ENCODE results near the gene ZNF787. TPM values are rescaled to one million over a fixed set of nuclear protein-coding genes. Genes with fewer than 3 reads are reported as not detected.

ZNF787 gene
- total and polyA plus RNA-seq, 3 donors from 2014 or later = 22.3 to 41.4 (median 35.7) TPM

GRCh38 chr19:56091751-56092546, 29.1 kb downstream of the ZNF787 start:
- 67 to 68% methylated on average over 36 to 38 of the region's 38 CpGs for WGBS, 2 donors
- DNase-seq = no peak
- Histone ChIP-seq H3K27ac (no peak overlapping the region), H3K4me3 (peak overlapping the region in 1 of 2 donors; percentile 47), H3K9me3 (no peaks in the 10 kb centered on the region), H3K36me3 (ENCODE audit: low read depth, missing control alignments) (no peaks in the 10 kb centered on the region), H3K4me1 (no peaks in the 10 kb centered on the region), H3K27me3 (no peaks in the 10 kb centered on the region)
- intact Hi-C loops (cut with DNase I; ENCODE audit: low total_unique reads) = no loop called here
- TF ChIP-seq CTCF (IDR thresholded peaks at IDR 0.05) (no peak), POLR2A (IDR thresholded peaks at IDR 0.05) (no peak)

- 54 to 72% methylated on average over 10 of the region's 10 CpGs for WGBS, 2 donors
- DNase-seq = no peak
- no peak overlapping the region for H3K4me3 ChIP-seq
- intact Hi-C loops (cut with DNase I; ENCODE audit: low total_unique reads) = no loop called here
- TF ChIP-seq POLR2A (IDR thresholded peaks at IDR 0.05) (no peak), CTCF (IDR thresholded peaks at IDR 0.05) (no peak)
- no peaks in the 10 kb centered on the region for H3K9me3 ChIP-seq
- no peaks in the 10 kb centered on the region for H3K4me1 ChIP-seq
- H3K36me3 ChIP-seq (ENCODE audit: low read depth, missing control alignments) = no peaks in the 10 kb centered on the region
- no peak overlapping the region for H3K27ac ChIP-seq
- H3K27me3 ChIP-seq = no peaks in the 10 kb centered on the region
These were observed 30.0 kb downstream of the ZNF787 start for GRCh38 chr19:56091066-56091490.

GRCh38 chr19:56089344-56089743, 31.8 kb downstream of the ZNF787 start:
- TF ChIP-seq POLR2A (IDR thresholded peaks at IDR 0.05) = no peak
- TF ChIP-seq CTCF (IDR thresholded peaks at IDR 0.05) = no peak
- intact Hi-C loops (cut with DNase I; ENCODE audit: low total_unique reads) = loop anchor here (5.0 kb wide), 1 partner anchor 83 kb away; no protein-coding TSS in a partner anchor
- DNase-seq = no peak
- Histone ChIP-seq H3K27ac (no peak overlapping the region), H3K4me1 (no peaks in the 10 kb centered on the region), H3K36me3 (ENCODE audit: low read depth, missing control alignments) (no peaks in the 10 kb centered on the region), H3K9me3 (no peaks in the 10 kb centered on the region), H3K27me3 (no peaks in the 10 kb centered on the region), H3K4me3 (no peak overlapping the region)
- WGBS, 2 donors = 82 to 86% methylated on average over 14 of the region's 14 CpGs

- no peaks in the 10 kb centered on the region for H3K27me3 ChIP-seq
- no peaks in the 10 kb centered on the region for H3K36me3 ChIP-seq (ENCODE audit: low read depth, missing control alignments)
- no peaks in the 10 kb centered on the region for H3K9me3 ChIP-seq
- H3K4me1 ChIP-seq = no peaks in the 10 kb centered on the region
- intact Hi-C loops (cut with DNase I; ENCODE audit: low total_unique reads) = loop anchor here (5.0 kb wide), 1 partner anchor 84 kb away; no protein-coding TSS in a partner anchor
- no peak for TF ChIP-seq CTCF (IDR thresholded peaks at IDR 0.05)
- no peak for TF ChIP-seq POLR2A (IDR thresholded peaks at IDR 0.05)
- H3K4me3 ChIP-seq = no peak overlapping the region
- no peak for DNase-seq
- 75 to 80% methylated on average over 2 to 61 of the region's 66 CpGs for WGBS, 2 donors
- no peak overlapping the region for H3K27ac ChIP-seq
These were observed 32.4 kb downstream of the ZNF787 start for GRCh38 chr19:56088497-56089215.

All from testis (tissue), 3 donors.